Right ventricle myocardium inferior (tissue), 1 donor: ENCODE data around the gene KIF12. TPM values are rescaled to one million over a fixed set of nuclear protein-coding genes. Genes with fewer than 3 reads are reported as not detected.

ENCODE experiments used
- ATAC-seq: fragments of 200-7000 bp; cut with Tn5 transposase; one replicate; pipeline ENCODE4 v1.9.1; 2020; ENCODE audit warnings: mild to moderate bottlenecking, moderate library complexity
- DNase-seq: peaks from one replicate; pipeline ENCODE4 v3.0.0; 2021; ENCODE audit errors: missing footprints
- intact Hi-C: fragments of 100-400 bp; cut with DNase I; formaldehyde crosslinking; loops from one replicate; pipeline ENCODE4 v1.11.0; 2022
- total RNA-seq: library from RNA; stranded (reverse); fragmentation: NEBNext Ultra II Directional; extraction: Animal tissue kit (Norgen Biotek cat#: 25700); gene quantifications from one replicate; pipeline ENCODE4 v1.2.1, GENCODE V29; 2021
- donor health status: DM: no; HTN: yes; CAD: no; lungs with severe emphysema.

KIF12 gene
- total RNA-seq, 1 donor from 2014 or later = not detected

- intact Hi-C loops = no loop called here
- no peak for DNase-seq
- ATAC-seq = no peak
Observed at GRCh38 chr9:114077162-114077837, 21.8 kb downstream of the KIF12 start.

GRCh38 chr9:114076237-114077161 lies 22.6 kb downstream of the KIF12 start:
- intact Hi-C loops = no loop called here
- ATAC-seq = no peak
- DNase-seq = no peak

- ATAC-seq (no peak), DNase-seq (no peak)
- intact Hi-C loops = no loop called here
Observed at GRCh38 chr9:114075602-114076001, 23.5 kb downstream of the KIF12 start.

GRCh38 chr9:114072184-114073140 lies 26.6 kb downstream of the KIF12 start:
- DNase-seq (peak; percentile 78), ATAC-seq (peak; percentile 90)
- intact Hi-C loops = no loop called here

GRCh38 chr9:114071197-114071795 lies 27.8 kb downstream of the KIF12 start:
- ATAC-seq (no peak), DNase-seq (no peak)
- intact Hi-C loops = no loop called here

GRCh38 chr9:114070188-114071103 lies 28.6 kb downstream of the KIF12 start:
- ATAC-seq = no peak
- no peak for DNase-seq
- intact Hi-C loops = no loop called here

- DNase-seq (no peak), ATAC-seq (no peak)
- intact Hi-C loops = no loop called here
Observed at GRCh38 chr9:114069476-114070187, 29.5 kb downstream of the KIF12 start.

- intact Hi-C loops = no loop called here
- ATAC-seq (no peak), DNase-seq (no peak)
Observed at GRCh38 chr9:114065304-114065703, 33.8 kb downstream of the KIF12 start.

- intact Hi-C loops = no loop called here
- ATAC-seq = no peak
- DNase-seq = no peak
Observed at GRCh38 chr9:114061830-114062474, 37.1 kb downstream of the KIF12 start.

GRCh38 chr9:114061292-114061691 lies 37.8 kb downstream of the KIF12 start:
- intact Hi-C loops = no loop called here
- no peak for DNase-seq
- no peak for ATAC-seq

GRCh38 chr9:114060711-114061110 lies 38.4 kb downstream of the KIF12 start:
- DNase-seq (no peak), ATAC-seq (no peak)
- intact Hi-C loops = no loop called here

- DNase-seq = no peak
Observed at GRCh38 chr9:114060070-114060469, 39.0 kb downstream of the KIF12 start.

GRCh38 chr9:114059047-114059803 lies 39.9 kb downstream of the KIF12 start:
- no peak for DNase-seq
- intact Hi-C loops = no loop called here
- ATAC-seq = peak; percentile 42

More at GRCh38 chr9:114060070-114060469, 39.0 kb downstream of the KIF12 start:
- intact Hi-C loops = no loop called here
- no peak for ATAC-seq

GRCh38 chr9:114058688-114059046 lies 40.4 kb downstream of the KIF12 start:
- ATAC-seq (no peak), DNase-seq (no peak)
- intact Hi-C loops = no loop called here

- DNase-seq = no peak
- intact Hi-C loops = no loop called here
- no peak for ATAC-seq
Observed at GRCh38 chr9:114057161-114057885, 41.8 kb downstream of the KIF12 start.
